ENCODE measurements around the gene KCNA10.
"Not testable (repeated sequence)": the region's sequence is repeated elsewhere in the genome, so short reads cannot be mapped to it uniquely, and the experiment has no call there.

The KCNA10 gene

DNA sequence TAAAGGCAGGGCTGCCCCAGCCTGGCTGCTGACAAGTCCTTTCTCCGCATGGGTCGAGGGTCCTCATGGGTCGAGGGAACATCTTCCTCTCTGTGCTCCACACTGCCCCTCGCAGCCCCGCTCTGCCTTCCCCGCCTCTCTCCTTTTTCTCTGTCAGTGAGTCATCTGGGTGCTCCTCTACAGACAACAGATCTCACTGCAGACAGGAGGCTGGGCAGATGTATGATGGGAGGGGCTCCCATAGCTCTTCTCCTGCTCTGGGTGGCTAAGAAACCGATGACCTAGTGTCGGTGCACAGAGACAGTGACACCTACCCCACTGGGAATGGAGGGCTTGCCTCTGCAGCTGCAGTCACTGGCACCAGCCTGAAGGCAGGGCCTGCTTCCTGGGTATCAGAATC lies 5.5 kb downstream of the KCNA10 start:
- H3K27me3 ChIP-seq (ENCODE audit: control insufficient read depth, insufficient read depth, low read length), result no peaks in the 10 kb centered on the region
- no peaks in the 10 kb centered on the region for H3K36me3 ChIP-seq (ENCODE audit: control insufficient read depth, insufficient read depth, low read length)
- no peaks in the 10 kb centered on the region for H3K9me3 ChIP-seq (ENCODE audit: control insufficient read depth, insufficient read depth, low read length)
- no peak overlapping the region for H3K4me3 ChIP-seq (ENCODE audit: low read depth, low read length)
- no peak overlapping the region for H3K9ac ChIP-seq (ENCODE audit: low read depth, low read length)
- H3K27ac ChIP-seq (ENCODE audit: low read depth, low read length), result no peak overlapping the region
- peaks cover 10% of the 10 kb centered on the region for H3K4me1 ChIP-seq (ENCODE audit: control insufficient read depth, insufficient read depth, low read length)

DNA sequence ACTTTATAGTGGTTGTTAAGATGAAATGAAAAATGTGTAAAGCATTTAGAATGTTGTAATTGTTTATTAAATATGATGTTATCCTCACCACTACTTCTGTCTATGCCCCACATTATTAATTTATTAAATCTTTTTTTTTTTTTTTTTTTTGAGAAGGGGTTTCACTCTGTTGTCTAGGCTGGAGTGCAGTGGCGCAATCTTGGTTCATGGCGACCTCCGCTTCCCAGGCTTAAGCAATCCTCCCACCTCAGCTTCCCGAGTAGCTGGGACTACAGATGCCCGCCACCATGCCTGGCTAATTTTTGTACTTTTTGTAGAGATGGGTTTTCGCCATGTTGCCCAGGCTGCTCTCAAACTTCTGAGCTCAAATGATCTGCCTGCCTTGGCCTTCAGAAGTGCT lies 7.5 kb downstream of the KCNA10 start:
- no peaks in the 10 kb centered on the region for H3K9me3 ChIP-seq (ENCODE audit: control insufficient read depth, insufficient read depth, low read length)
- H3K27ac ChIP-seq (ENCODE audit: low read depth, low read length), result no peak overlapping the region
- no peak overlapping the region for H3K4me3 ChIP-seq (ENCODE audit: low read depth, low read length)
- H3K4me1 ChIP-seq (ENCODE audit: control insufficient read depth, insufficient read depth, low read length), result peaks cover 10% of the 10 kb centered on the region
- H3K9ac ChIP-seq (ENCODE audit: low read depth, low read length), result no peak overlapping the region
- H3K27me3 ChIP-seq (ENCODE audit: control insufficient read depth, insufficient read depth, low read length), result no peaks in the 10 kb centered on the region
- H3K36me3 ChIP-seq (ENCODE audit: control insufficient read depth, insufficient read depth, low read length), result no peaks in the 10 kb centered on the region

DNA sequence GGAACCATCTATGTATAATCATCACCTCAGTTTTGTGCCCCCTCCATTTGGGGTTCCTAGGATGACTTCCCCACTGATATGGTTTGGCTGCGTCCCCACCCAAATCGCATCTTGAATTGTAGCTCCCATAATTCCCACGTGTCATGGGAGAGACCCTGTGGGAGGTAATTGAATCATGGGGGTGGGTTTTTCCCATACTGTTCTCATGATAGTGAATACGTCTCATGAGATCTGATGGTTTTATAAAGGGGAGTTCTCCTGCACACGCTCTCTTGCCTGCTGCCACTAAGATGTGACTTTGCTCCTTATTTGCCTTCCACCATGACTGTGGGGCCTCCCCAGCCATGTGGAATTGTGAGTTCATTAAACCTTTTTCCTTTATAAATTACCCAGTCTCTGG lies 8.1 kb downstream of the KCNA10 start:
- H3K4me3 ChIP-seq (ENCODE audit: low read depth, low read length); H3K9me3 ChIP-seq (ENCODE audit: control insufficient read depth, insufficient read depth, low read length); H3K4me1 ChIP-seq (ENCODE audit: control insufficient read depth, insufficient read depth, low read length); H3K27me3 ChIP-seq (ENCODE audit: control insufficient read depth, insufficient read depth, low read length); H3K36me3 ChIP-seq (ENCODE audit: control insufficient read depth, insufficient read depth, low read length); H3K9ac ChIP-seq (ENCODE audit: low read depth, low read length); H3K27ac ChIP-seq (ENCODE audit: low read depth, low read length): not testable (repeated sequence)

DNA sequence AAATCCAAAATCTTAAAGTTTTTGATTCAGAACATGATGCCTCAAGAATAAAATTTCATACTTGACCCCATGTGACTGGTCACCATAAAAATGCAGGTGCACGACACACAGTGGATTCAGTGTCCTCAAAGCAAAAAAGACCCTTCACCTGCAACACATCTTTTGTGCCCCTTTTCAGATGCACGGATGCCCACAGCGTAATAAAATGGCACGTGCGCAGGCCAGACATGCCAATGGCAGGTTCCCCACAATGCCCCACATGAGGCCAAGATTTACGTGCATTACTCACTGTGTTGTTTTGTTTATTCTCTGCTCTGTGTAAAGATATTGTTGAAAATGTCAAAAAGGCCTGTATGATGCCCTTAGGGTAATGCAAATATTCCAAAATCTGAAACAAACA lies 9.3 kb downstream of the KCNA10 start:
- Histone ChIP-seq H3K36me3 (ENCODE audit: control insufficient read depth, insufficient read depth, low read length) (no peaks in the 10 kb centered on the region), H3K4me1 (ENCODE audit: control insufficient read depth, insufficient read depth, low read length) (peaks cover 7% of the 10 kb centered on the region; the same call in 1 of the 2 replicates), H3K27me3 (ENCODE audit: control insufficient read depth, insufficient read depth, low read length) (no peaks in the 10 kb centered on the region), H3K9me3 (ENCODE audit: control insufficient read depth, insufficient read depth, low read length) (no peaks in the 10 kb centered on the region), H3K4me3 (ENCODE audit: low read depth, low read length) (no peak overlapping the region), H3K27ac (ENCODE audit: low read depth, low read length) (no peak overlapping the region), H3K9ac (ENCODE audit: low read depth, low read length) (no peak overlapping the region)

DNA sequence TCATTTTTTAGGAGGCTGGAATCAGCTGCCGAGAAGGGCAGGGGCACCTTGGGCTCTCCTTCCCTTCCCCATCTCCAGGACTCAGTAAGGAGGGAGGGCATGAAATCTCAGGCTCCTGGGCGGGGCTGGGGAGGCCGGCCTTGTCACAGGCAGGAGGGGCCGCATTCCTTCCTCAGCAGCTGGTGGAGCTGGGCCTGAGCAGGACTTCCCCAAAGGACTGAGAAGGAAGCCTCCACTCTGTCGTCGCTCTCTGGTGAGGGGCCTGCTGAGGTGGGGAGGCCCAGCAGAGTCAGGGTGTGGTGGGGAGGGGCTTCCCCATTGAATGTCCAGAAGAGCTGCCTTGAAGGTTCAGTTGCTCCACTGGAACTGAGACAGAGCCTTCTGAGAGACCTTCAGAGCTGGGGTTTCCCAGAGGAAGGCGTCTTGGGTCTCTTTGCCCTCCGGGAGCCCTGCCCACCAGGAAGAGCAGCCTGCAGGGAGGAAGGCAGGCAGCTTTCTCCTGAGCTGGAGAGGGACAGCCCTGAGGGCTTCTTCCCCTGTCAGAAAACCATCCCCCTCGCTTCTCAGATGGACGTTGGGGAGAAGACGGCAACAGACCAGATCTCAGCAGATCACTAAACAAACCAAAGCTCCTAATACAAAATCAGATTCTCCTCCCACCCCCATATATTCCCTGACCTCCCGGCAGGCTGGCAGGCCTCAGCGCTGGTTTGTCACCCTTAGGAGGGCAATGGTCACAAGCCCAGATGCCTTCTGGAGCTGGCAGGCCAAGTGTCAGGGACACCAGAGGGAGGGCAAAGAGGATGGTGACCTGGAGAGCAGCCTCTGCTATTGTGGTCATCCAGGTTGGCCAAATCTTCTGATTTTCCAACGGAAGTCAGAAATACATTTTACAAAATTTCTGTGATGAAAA lies 10.7 kb downstream of the KCNA10 start:
- no peak overlapping the region for H3K27ac ChIP-seq (ENCODE audit: low read depth, low read length)
- H3K4me1 ChIP-seq (ENCODE audit: control insufficient read depth, insufficient read depth, low read length), result peaks cover 7% of the 10 kb centered on the region; the same call in 1 of the 2 replicates
- no peak overlapping the region for H3K4me3 ChIP-seq (ENCODE audit: low read depth, low read length)
- no peak overlapping the region for H3K9ac ChIP-seq (ENCODE audit: low read depth, low read length)
- no peaks in the 10 kb centered on the region for H3K36me3 ChIP-seq (ENCODE audit: control insufficient read depth, insufficient read depth, low read length)
- no peaks in the 10 kb centered on the region for H3K27me3 ChIP-seq (ENCODE audit: control insufficient read depth, insufficient read depth, low read length)
- no peaks in the 10 kb centered on the region for H3K9me3 ChIP-seq (ENCODE audit: control insufficient read depth, insufficient read depth, low read length)

DNA sequence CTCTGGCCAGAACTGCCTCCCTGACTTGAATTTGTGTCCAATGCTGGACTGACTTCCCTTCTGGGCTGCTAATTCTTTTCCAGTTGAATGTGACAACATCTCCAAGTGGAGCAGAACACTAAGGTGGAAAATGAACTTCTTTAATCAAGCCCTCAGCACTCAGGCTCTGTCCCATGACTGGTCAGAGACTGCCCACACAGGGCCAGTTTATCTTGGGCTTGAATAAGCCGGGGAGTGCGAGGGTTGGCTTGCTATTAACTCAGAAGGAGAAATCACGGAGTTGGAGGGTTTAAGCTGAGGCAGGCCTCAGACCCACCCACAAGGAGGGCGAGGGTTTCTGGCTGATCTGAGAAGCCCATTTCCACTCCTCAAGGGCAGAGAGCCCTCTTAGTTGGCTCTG lies 12.4 kb downstream of the KCNA10 start:
- no peaks in the 10 kb centered on the region for H3K36me3 ChIP-seq (ENCODE audit: control insufficient read depth, insufficient read depth, low read length)
- no peak overlapping the region for H3K4me3 ChIP-seq (ENCODE audit: low read depth, low read length)
- no peak overlapping the region for H3K27ac ChIP-seq (ENCODE audit: low read depth, low read length)
- no peaks in the 10 kb centered on the region for H3K27me3 ChIP-seq (ENCODE audit: control insufficient read depth, insufficient read depth, low read length)
- peaks cover 7% of the 10 kb centered on the region; the same call in 1 of the 2 replicates for H3K4me1 ChIP-seq (ENCODE audit: control insufficient read depth, insufficient read depth, low read length)
- no peak overlapping the region for H3K9ac ChIP-seq (ENCODE audit: low read depth, low read length)
- H3K9me3 ChIP-seq (ENCODE audit: control insufficient read depth, insufficient read depth, low read length), result no peaks in the 10 kb centered on the region

DNA sequence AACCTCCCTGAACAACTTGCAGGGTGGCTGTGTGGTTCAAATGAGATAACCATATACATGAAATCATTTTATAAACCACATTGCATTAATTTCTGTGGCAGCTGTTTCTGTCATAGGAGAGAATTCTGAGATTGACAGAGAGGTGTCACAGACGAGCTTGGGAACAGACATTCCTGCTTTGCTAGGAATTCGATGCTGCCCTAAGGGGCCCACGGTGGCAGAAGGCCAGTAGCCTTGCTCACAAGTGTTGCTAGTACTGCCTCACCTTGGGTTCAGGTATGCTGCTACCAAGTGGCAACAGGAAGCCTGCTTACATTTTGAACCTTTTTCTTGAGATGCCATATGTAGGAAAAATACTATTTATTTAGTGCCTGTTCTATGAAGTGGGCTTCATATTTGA lies 13.4 kb downstream of the KCNA10 start:
- Histone ChIP-seq H3K4me3 (ENCODE audit: low read depth, low read length) (no peak overlapping the region), H3K9ac (ENCODE audit: low read depth, low read length) (no peak overlapping the region), H3K27ac (ENCODE audit: low read depth, low read length) (no peak overlapping the region), H3K9me3 (ENCODE audit: control insufficient read depth, insufficient read depth, low read length) (no peaks in the 10 kb centered on the region), H3K4me1 (ENCODE audit: control insufficient read depth, insufficient read depth, low read length) (peaks cover 7% of the 10 kb centered on the region; the same call in 1 of the 2 replicates), H3K36me3 (ENCODE audit: control insufficient read depth, insufficient read depth, low read length) (no peaks in the 10 kb centered on the region), H3K27me3 (ENCODE audit: control insufficient read depth, insufficient read depth, low read length) (no peaks in the 10 kb centered on the region)

DNA sequence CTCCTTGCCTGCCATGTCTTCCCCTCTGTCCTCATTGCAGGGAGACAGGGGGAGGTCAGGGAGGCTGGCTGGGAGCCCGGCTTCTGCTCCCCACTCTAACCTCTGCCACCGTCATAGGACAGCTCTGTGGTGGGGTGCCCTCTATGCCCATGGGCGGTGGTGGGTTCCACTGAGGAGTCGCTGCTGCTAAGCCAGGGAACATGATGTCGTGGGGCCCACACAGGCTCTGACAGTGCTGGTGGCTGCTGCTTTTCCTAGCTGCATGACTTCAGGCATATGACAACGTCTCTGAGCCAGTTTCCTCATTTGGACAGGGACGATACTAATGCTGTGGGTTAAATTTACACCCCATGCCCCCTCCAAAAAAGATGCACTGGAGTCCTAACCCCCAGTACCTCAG lies 14.7 kb downstream of the KCNA10 start:
- H3K9me3 ChIP-seq (ENCODE audit: control insufficient read depth, insufficient read depth, low read length), result no peaks in the 10 kb centered on the region
- H3K36me3 ChIP-seq (ENCODE audit: control insufficient read depth, insufficient read depth, low read length), result no peaks in the 10 kb centered on the region
- H3K9ac ChIP-seq (ENCODE audit: low read depth, low read length), result no peak overlapping the region
- peaks cover 7% of the 10 kb centered on the region; the same call in 1 of the 2 replicates for H3K4me1 ChIP-seq (ENCODE audit: control insufficient read depth, insufficient read depth, low read length)
- H3K27me3 ChIP-seq (ENCODE audit: control insufficient read depth, insufficient read depth, low read length), result no peaks in the 10 kb centered on the region
- no peak overlapping the region for H3K27ac ChIP-seq (ENCODE audit: low read depth, low read length)
- H3K4me3 ChIP-seq (ENCODE audit: low read depth, low read length), result no peak overlapping the region

DNA sequence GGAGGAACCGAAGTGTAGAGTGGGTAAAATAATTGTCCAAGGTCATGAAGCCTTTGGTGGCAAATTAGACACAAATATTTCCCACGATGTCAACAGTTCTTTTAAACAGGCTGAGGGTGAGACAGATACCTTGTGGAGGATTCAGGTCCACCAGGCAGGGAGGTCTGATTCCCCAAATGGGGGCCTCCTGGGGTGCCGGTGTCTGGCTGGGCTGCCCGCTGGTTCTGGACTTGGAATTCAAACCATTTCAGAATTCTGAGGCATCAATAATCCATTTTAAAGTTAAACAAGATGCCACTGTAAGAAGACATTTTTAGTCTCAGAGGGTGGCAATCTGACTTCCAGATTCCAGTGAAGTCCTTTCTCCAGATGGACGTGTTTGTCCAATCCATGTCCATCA lies 15.5 kb downstream of the KCNA10 start:
- Histone ChIP-seq H3K9ac (ENCODE audit: low read depth, low read length) (no peak overlapping the region), H3K4me3 (ENCODE audit: low read depth, low read length) (no peak overlapping the region), H3K27me3 (ENCODE audit: control insufficient read depth, insufficient read depth, low read length) (no peaks in the 10 kb centered on the region), H3K36me3 (ENCODE audit: control insufficient read depth, insufficient read depth, low read length) (no peaks in the 10 kb centered on the region), H3K27ac (ENCODE audit: low read depth, low read length) (no peak overlapping the region), H3K9me3 (ENCODE audit: control insufficient read depth, insufficient read depth, low read length) (no peaks in the 10 kb centered on the region), H3K4me1 (ENCODE audit: control insufficient read depth, insufficient read depth, low read length) (peaks cover 7% of the 10 kb centered on the region; the same call in 1 of the 2 replicates)

DNA sequence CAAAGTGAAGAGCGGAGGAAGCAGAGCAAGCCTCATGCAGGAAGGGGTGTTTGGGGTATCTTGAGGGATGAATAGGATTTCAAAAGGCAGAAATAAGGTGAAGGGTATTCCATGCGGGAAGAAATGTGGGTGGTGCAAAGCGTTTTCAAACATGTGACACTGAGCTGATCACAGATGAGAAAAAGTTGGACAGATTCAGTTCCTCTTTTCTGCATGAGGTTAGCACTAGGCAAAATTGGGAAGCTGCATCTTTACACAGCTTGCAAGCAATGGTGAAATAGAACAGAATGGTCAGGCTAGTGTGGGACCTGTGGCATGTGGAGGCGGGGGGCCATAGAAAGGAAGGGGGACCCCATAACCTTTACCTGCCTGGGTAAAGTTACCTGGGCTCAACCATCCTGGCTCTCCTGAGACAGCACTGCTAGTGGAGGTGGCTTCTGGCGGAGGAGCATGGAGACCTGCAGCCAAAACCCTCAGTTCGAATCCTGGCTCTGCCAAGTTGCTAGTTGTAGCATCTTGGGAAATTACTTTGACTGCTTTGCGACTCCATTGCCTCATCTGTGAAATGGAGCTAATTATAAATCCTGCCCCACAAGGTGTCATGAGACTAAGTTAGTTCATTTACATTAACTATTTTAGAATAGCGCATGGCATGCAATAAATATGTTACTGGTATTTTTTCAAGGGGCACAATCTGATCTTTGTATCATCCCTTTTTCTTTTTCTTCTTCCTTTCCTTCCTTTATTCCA lies 16.4 kb downstream of the KCNA10 start:
- no peak overlapping the region for H3K9ac ChIP-seq (ENCODE audit: low read depth, low read length)
- no peak overlapping the region for H3K4me3 ChIP-seq (ENCODE audit: low read depth, low read length)
- H3K9me3 ChIP-seq (ENCODE audit: control insufficient read depth, insufficient read depth, low read length), result no peaks in the 10 kb centered on the region
- no peaks in the 10 kb centered on the region for H3K4me1 ChIP-seq (ENCODE audit: control insufficient read depth, insufficient read depth, low read length)
- no peaks in the 10 kb centered on the region for H3K27me3 ChIP-seq (ENCODE audit: control insufficient read depth, insufficient read depth, low read length)
- no peak overlapping the region for H3K27ac ChIP-seq (ENCODE audit: low read depth, low read length)
- H3K36me3 ChIP-seq (ENCODE audit: control insufficient read depth, insufficient read depth, low read length), result no peaks in the 10 kb centered on the region

DNA sequence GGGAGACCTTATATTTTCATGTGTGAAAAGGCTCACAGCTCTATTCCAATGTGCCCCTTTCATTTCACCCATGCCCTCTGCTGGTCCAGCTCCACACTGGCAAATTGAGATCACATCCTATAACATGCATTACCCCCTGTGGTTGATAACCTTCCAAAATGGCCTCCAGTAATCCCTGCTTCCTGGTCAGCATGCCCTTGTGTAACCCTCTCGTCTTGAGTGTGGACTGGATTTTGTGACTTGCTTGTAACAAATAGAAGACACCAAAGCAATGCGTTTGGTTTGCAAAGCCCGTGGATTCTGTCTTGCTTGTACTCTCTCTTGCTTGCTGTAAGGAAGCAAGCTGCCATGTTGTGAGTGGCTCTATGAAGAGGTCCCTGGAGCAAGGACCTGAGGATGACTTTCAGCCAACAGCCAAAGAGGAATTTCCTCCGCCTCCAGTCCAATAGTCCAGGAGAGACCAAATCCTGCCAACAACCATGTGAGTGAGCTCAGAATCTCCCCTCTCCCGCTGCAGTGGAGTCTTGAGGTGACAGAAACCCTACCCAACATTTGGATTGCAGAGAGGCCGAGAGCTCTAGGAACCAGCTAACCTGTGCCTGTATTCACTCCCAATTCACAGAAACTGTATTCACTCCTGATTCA lies 17.4 kb downstream of the KCNA10 start:
- Histone ChIP-seq H3K27me3 (ENCODE audit: control insufficient read depth, insufficient read depth, low read length) (no peaks in the 10 kb centered on the region), H3K36me3 (ENCODE audit: control insufficient read depth, insufficient read depth, low read length) (no peaks in the 10 kb centered on the region), H3K27ac (ENCODE audit: low read depth, low read length) (no peak overlapping the region), H3K9me3 (ENCODE audit: control insufficient read depth, insufficient read depth, low read length) (no peaks in the 10 kb centered on the region), H3K9ac (ENCODE audit: low read depth, low read length) (no peak overlapping the region), H3K4me1 (ENCODE audit: control insufficient read depth, insufficient read depth, low read length) (no peaks in the 10 kb centered on the region), H3K4me3 (ENCODE audit: low read depth, low read length) (no peak overlapping the region)

Data from HUES48 (cell line).